ENCODE measurements around the gene KCNT1.

KCNT1 gene

GRCh38 chr9:135786146-135786690, 84.2 kb downstream of the KCNT1 start:
- Histone ChIP-seq H3K79me2 (ENCODE audit: control insufficient read depth, low read length) (no peaks in the 10 kb centered on the region), H3K36me3 (ENCODE audit: control insufficient read depth, low read length) (no peaks in the 10 kb centered on the region), H3K9me3 (ENCODE audit: control insufficient read depth, insufficient read depth, low read length) (no peaks in the 10 kb centered on the region), H3K4me1 (ENCODE audit: control insufficient read depth, low read length) (no peaks in the 10 kb centered on the region), H4K20me1 (ENCODE audit: control insufficient read depth, insufficient read depth, low read depth, low read length) (no peaks in the 10 kb centered on the region), H3K4me2 (ENCODE audit: low read length) (no peak overlapping the region), H3K27me3 (ENCODE audit: control insufficient read depth, low read length) (no peaks in the 10 kb centered on the region), H3K9me2 (replicated peaks; ENCODE audit: control insufficient read depth, low read length) (no peaks in the 10 kb centered on the region), H3F3A (ENCODE audit: control insufficient read depth, insufficient read depth) (no peaks in the 10 kb centered on the region), H3K27ac (ENCODE audit: low read depth, low read length) (no peak overlapping the region), H3K4me3 (ENCODE audit: low read length) (no peak overlapping the region)
- TF ChIP-seq EZH2phosphoT487 (IDR thresholded peaks at IDR 0.05; ENCODE audit: borderline replicate concordance, low read length) (no peak), CTCF (IDR thresholded peaks at IDR 0.05; ENCODE audit: low read depth, low read length, poor library complexity, severe bottlenecking) (no peak)

GRCh38 chr9:135787317-135787716, 85.3 kb downstream of the KCNT1 start:
- TF ChIP-seq CTCF (IDR thresholded peaks at IDR 0.05; ENCODE audit: low read depth, low read length, poor library complexity, severe bottlenecking) (no peak), EZH2phosphoT487 (IDR thresholded peaks at IDR 0.05; ENCODE audit: borderline replicate concordance, low read length) (no peak)
- no peaks in the 10 kb centered on the region for H3K4me1 ChIP-seq (ENCODE audit: control insufficient read depth, low read length)
- no peak overlapping the region for H3K27ac ChIP-seq (ENCODE audit: low read depth, low read length)
- H3K4me2 ChIP-seq (ENCODE audit: low read length): no peak overlapping the region
- H3K36me3 ChIP-seq (ENCODE audit: control insufficient read depth, low read length): no peaks in the 10 kb centered on the region
- no peaks in the 10 kb centered on the region for H4K20me1 ChIP-seq (ENCODE audit: control insufficient read depth, insufficient read depth, low read depth, low read length)
- no peaks in the 10 kb centered on the region for H3K9me2 ChIP-seq (replicated peaks; ENCODE audit: control insufficient read depth, low read length)
- H3F3A ChIP-seq (ENCODE audit: control insufficient read depth, insufficient read depth): no peaks in the 10 kb centered on the region
- H3K79me2 ChIP-seq (ENCODE audit: control insufficient read depth, low read length): no peaks in the 10 kb centered on the region
- no peak overlapping the region for H3K4me3 ChIP-seq (ENCODE audit: low read length)
- no peaks in the 10 kb centered on the region for H3K9me3 ChIP-seq (ENCODE audit: control insufficient read depth, insufficient read depth, low read length)
- no peaks in the 10 kb centered on the region for H3K27me3 ChIP-seq (ENCODE audit: control insufficient read depth, low read length)

GRCh38 chr9:135787776-135788575, 86.0 kb downstream of the KCNT1 start:
- Histone ChIP-seq H3K27me3 (ENCODE audit: control insufficient read depth, low read length) (no peaks in the 10 kb centered on the region), H3K4me3 (ENCODE audit: low read length) (no peak overlapping the region), H3K4me2 (ENCODE audit: low read length) (no peak overlapping the region), H3K36me3 (ENCODE audit: control insufficient read depth, low read length) (no peaks in the 10 kb centered on the region), H4K20me1 (ENCODE audit: control insufficient read depth, insufficient read depth, low read depth, low read length) (no peaks in the 10 kb centered on the region), H3K9me3 (ENCODE audit: control insufficient read depth, insufficient read depth, low read length) (no peaks in the 10 kb centered on the region), H3K79me2 (ENCODE audit: control insufficient read depth, low read length) (no peaks in the 10 kb centered on the region), H3K4me1 (ENCODE audit: control insufficient read depth, low read length) (no peaks in the 10 kb centered on the region), H3K27ac (ENCODE audit: low read depth, low read length) (no peak overlapping the region), H3K9me2 (replicated peaks; ENCODE audit: control insufficient read depth, low read length) (no peaks in the 10 kb centered on the region), H3F3A (ENCODE audit: control insufficient read depth, insufficient read depth) (no peaks in the 10 kb centered on the region)
- TF ChIP-seq EZH2phosphoT487 (IDR thresholded peaks at IDR 0.05; ENCODE audit: borderline replicate concordance, low read length): no peak
- TF ChIP-seq CTCF (IDR thresholded peaks at IDR 0.05; ENCODE audit: low read depth, low read length, poor library complexity, severe bottlenecking): no peak

Data from DOHH2 (cell line).